Stimulated activated CD4-positive, alpha-beta T cell treated with anti-CD3 and anti-CD28 coated beads, Interleukin-12 subunit alpha, Interleukin-12 subunit beta, amount 100 ng/mL, for 4 hours (primary cell): Measurements from ENCODE around the gene GUCY2F.

ENCODE experiments used
- DNase-seq: peaks from one replicate; pipeline ENCODE4 v3.0.0-alpha.2; 2020

Gene GUCY2F

GRCh38 chrX:109392895-109393294 is 89.0 kb downstream of the GUCY2F start:
- DNase-seq, result no peak

- no peak for DNase-seq
These were observed 91.3 kb downstream of the GUCY2F start for GRCh38 chrX:109390556-109390955.

- no peak for DNase-seq
These were observed 92.0 kb downstream of the GUCY2F start for GRCh38 chrX:109389917-109390316.

GRCh38 chrX:109384699-109385098 is 97.2 kb downstream of the GUCY2F start:
- no peak for DNase-seq

GRCh38 chrX:109382332-109382731 is 99.6 kb downstream of the GUCY2F start:
- DNase-seq, result no peak

- DNase-seq, result no peak
These were observed 103.6 kb downstream of the GUCY2F start for GRCh38 chrX:109378281-109378680.

- DNase-seq, result no peak
These were observed 107.5 kb downstream of the GUCY2F start for GRCh38 chrX:109374262-109374960.

GRCh38 chrX:109373468-109373867 is 108.4 kb downstream of the GUCY2F start:
- no peak for DNase-seq

- DNase-seq, result no peak
These were observed 109.2 kb downstream of the GUCY2F start for GRCh38 chrX:109372716-109373115.

GRCh38 chrX:109372291-109372690 is 109.6 kb downstream of the GUCY2F start:
- DNase-seq, result no peak

GRCh38 chrX:109362101-109362500 is 119.8 kb downstream of the GUCY2F start:
- DNase-seq, result no peak

GRCh38 chrX:109360301-109360700 is 121.6 kb downstream of the GUCY2F start:
- no peak for DNase-seq

GRCh38 chrX:109357706-109358105 is 124.2 kb downstream of the GUCY2F start:
- DNase-seq, result no peak

- DNase-seq, result no peak
These were observed 125.2 kb downstream of the GUCY2F start for GRCh38 chrX:109356684-109357083.

GRCh38 chrX:109352066-109352588 is 129.8 kb downstream of the GUCY2F start:
- no peak for DNase-seq

- DNase-seq, result no peak
These were observed 130.3 kb downstream of the GUCY2F start for GRCh38 chrX:109351557-109351956.

GRCh38 chrX:109350551-109350950 is 131.3 kb downstream of the GUCY2F start:
- no peak for DNase-seq

- no peak for DNase-seq
These were observed 131.8 kb downstream of the GUCY2F start for GRCh38 chrX:109350051-109350450.

GRCh38 chrX:109347632-109348031 is 134.3 kb downstream of the GUCY2F start:
- DNase-seq, result no peak

- DNase-seq, result no peak
These were observed 135.4 kb downstream of the GUCY2F start for GRCh38 chrX:109346491-109346890.

GRCh38 chrX:109345856-109346255 is 136.0 kb downstream of the GUCY2F start:
- DNase-seq, result no peak

GRCh38 chrX:109344678-109345077 is 137.2 kb downstream of the GUCY2F start:
- DNase-seq, result no peak

- no peak for DNase-seq
These were observed 137.8 kb downstream of the GUCY2F start for GRCh38 chrX:109344101-109344500.

- no peak for DNase-seq
These were observed 138.2 kb downstream of the GUCY2F start for GRCh38 chrX:109343671-109344070.

- no peak for DNase-seq
These were observed 145.7 kb downstream of the GUCY2F start for GRCh38 chrX:109336141-109336540.
